SK-N-SH (cell line): ENCODE results near the gene OR52D1.

Experiments used
- EZH2phosphoT487 ChIP-seq: fragments of 200-600 bp; sonication (generic); IDR thresholded peaks from 2 replicates; pipeline ENCODE4 v1.6.1; 2017; ENCODE audit warnings: low read depth, mixed run types, mild to moderate bottlenecking, antibody characterized with exemption, moderate library complexity, borderline replicate concordance
- GABPA ChIP-seq: IDR thresholded peaks from 2 replicates; pipeline ENCODE4 v1.4.0; 2012; ENCODE audit warnings: low read depth, mild to moderate bottlenecking
- NRF1 ChIP-seq: IDR thresholded peaks from 2 replicates; pipeline ENCODE4 v1.6.1; 2012; ENCODE audit warnings: low read depth, mild to moderate bottlenecking, low read length
- POLR2AphosphoS5 ChIP-seq: IDR thresholded peaks from 2 replicates; pipeline ENCODE4 v1.6.1; 2012; ENCODE audit warnings: low read depth, low read length
- SIN3A ChIP-seq: IDR thresholded peaks from 2 replicates; pipeline ENCODE4 v1.6.1; 2012; ENCODE audit warnings: low read depth, mild to moderate bottlenecking, low read length, moderate library complexity, borderline replicate concordance
- TAF1 ChIP-seq: IDR thresholded peaks from 2 replicates; pipeline ENCODE4 v1.6.1; 2012; ENCODE audit warnings: low read depth, mild to moderate bottlenecking, low read length, moderate library complexity, borderline replicate concordance
- TF ChIP-seq, protein P1 (sequence below): fragments of 200-600 bp; sonication (generic); IDR thresholded peaks from 2 replicates; pipeline ENCODE4 v1.6.1; 2017; ENCODE audit warnings: antibody characterized with exemption, mild to moderate bottlenecking, moderate library complexity
- TF ChIP-seq, protein P2 (sequence below): IDR thresholded peaks from 2 replicates; pipeline ENCODE4 v1.6.1; 2012; ENCODE audit warnings: mild to moderate bottlenecking, low read depth, low read length, moderate library complexity
- TF ChIP-seq, protein P3 (sequence below): fragments of 150-350 bp; IDR thresholded peaks from 2 replicates; pipeline ENCODE4 v1.6.1; 2016; ENCODE audit warnings: mild to moderate bottlenecking, low read depth, low read length

DNA sequence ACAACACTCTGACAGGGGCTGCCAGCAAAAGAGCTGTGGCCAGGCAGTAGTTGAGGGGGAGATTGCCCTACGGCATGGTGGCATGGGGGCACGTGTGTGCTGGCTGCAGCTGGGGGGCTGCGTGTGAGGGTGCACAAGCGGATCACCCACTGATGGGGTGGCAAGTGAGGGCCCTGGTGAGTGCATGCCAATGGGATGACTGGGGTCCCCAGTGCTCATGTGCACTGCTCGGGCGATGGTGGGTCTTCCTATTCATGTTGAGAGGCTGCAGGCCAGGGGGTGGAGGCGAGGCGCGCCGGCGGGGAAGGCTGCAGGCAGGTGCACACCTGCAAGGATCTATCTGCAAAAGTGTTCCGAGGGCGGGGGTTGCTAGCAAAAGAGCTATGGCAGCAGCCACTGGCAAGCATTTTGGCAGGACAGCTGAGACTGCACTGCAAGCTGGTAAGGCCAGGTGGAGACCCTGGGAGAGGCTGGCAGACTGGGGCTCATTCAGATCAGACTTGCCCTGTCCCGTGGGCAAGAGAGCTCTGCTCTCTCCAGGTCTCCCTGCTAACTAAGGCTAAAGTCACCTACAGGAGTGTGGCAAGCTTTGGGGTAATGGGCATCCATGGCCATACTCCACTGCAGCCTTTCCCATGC lies 27.4 kb upstream of the OR52D1 start:
- TF ChIP-seq, protein P1, sequence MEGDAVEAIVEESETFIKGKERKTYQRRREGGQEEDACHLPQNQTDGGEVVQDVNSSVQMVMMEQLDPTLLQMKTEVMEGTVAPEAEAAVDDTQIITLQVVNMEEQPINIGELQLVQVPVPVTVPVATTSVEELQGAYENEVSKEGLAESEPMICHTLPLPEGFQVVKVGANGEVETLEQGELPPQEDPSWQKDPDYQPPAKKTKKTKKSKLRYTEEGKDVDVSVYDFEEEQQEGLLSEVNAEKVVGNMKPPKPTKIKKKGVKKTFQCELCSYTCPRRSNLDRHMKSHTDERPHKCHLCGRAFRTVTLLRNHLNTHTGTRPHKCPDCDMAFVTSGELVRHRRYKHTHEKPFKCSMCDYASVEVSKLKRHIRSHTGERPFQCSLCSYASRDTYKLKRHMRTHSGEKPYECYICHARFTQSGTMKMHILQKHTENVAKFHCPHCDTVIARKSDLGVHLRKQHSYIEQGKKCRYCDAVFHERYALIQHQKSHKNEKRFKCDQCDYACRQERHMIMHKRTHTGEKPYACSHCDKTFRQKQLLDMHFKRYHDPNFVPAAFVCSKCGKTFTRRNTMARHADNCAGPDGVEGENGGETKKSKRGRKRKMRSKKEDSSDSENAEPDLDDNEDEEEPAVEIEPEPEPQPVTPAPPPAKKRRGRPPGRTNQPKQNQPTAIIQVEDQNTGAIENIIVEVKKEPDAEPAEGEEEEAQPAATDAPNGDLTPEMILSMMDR, result no peak
- no peak for TF ChIP-seq NRF1
- no peak for TF ChIP-seq EZH2phosphoT487
- TF ChIP-seq, protein P2, sequence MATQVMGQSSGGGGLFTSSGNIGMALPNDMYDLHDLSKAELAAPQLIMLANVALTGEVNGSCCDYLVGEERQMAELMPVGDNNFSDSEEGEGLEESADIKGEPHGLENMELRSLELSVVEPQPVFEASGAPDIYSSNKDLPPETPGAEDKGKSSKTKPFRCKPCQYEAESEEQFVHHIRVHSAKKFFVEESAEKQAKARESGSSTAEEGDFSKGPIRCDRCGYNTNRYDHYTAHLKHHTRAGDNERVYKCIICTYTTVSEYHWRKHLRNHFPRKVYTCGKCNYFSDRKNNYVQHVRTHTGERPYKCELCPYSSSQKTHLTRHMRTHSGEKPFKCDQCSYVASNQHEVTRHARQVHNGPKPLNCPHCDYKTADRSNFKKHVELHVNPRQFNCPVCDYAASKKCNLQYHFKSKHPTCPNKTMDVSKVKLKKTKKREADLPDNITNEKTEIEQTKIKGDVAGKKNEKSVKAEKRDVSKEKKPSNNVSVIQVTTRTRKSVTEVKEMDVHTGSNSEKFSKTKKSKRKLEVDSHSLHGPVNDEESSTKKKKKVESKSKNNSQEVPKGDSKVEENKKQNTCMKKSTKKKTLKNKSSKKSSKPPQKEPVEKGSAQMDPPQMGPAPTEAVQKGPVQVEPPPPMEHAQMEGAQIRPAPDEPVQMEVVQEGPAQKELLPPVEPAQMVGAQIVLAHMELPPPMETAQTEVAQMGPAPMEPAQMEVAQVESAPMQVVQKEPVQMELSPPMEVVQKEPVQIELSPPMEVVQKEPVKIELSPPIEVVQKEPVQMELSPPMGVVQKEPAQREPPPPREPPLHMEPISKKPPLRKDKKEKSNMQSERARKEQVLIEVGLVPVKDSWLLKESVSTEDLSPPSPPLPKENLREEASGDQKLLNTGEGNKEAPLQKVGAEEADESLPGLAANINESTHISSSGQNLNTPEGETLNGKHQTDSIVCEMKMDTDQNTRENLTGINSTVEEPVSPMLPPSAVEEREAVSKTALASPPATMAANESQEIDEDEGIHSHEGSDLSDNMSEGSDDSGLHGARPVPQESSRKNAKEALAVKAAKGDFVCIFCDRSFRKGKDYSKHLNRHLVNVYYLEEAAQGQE, result no peak
- TF ChIP-seq, protein P3, sequence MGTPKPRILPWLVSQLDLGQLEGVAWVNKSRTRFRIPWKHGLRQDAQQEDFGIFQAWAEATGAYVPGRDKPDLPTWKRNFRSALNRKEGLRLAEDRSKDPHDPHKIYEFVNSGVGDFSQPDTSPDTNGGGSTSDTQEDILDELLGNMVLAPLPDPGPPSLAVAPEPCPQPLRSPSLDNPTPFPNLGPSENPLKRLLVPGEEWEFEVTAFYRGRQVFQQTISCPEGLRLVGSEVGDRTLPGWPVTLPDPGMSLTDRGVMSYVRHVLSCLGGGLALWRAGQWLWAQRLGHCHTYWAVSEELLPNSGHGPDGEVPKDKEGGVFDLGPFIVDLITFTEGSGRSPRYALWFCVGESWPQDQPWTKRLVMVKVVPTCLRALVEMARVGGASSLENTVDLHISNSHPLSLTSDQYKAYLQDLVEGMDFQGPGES, result no peak
- no peak for TF ChIP-seq POLR2AphosphoS5
- TF ChIP-seq SIN3A, result no peak
- TF ChIP-seq GABPA, result no peak
- no peak for TF ChIP-seq TAF1
